Kidney (tissue), 14 donors: ENCODE measurements around the gene NIPAL4. TPM values are rescaled to one million over a fixed set of nuclear protein-coding genes. Genes with fewer than 3 reads are reported as not detected.

ENCODE experiments used
- DNase-seq, 5 donors: peaks; one replicate each; pipeline ENCODE4 v3.0.0-alpha.2; 2013 to 2020
- FAIRE-seq: peaks from 2 replicates; lab custom pipeline; 2012; peaks lifted over from hg19 to GRCh38; lab: Jason Lieb, UNC
- H3K27ac ChIP-seq, 2 donors: one replicate each; pipeline ENCODE4 v1.7.0; 2013; ENCODE audit warnings: low read depth in 2 of 2, low read length in 2 of 2, inconsistent platforms in 1 of 2
- H3K27me3 ChIP-seq: one replicate; pipeline ENCODE4 v1.7.1; 2013; ENCODE audit warnings: low read length, inconsistent platforms; ENCODE audit not compliant: control insufficient read depth, insufficient read depth
- H3K36me3 ChIP-seq, 3 donors: one replicate each; pipeline versions ENCODE4 v1.7.0 to v1.7.1; 2013; ENCODE audit warnings: low read length in 3 of 3, control low read depth in 1 of 3, inconsistent platforms in 1 of 3; ENCODE audit not compliant: insufficient read depth in 3 of 3, control insufficient read depth in 2 of 3
- H3K4me1 ChIP-seq, 3 donors: one replicate each; pipeline versions ENCODE4 v1.7.0 to v1.7.1; 2013; ENCODE audit warnings: low read length in 3 of 3, inconsistent platforms in 1 of 3, low read depth in 1 of 3; ENCODE audit not compliant: control insufficient read depth in 2 of 3, insufficient read depth in 2 of 3
- H3K4me3 ChIP-seq, 3 donors: one replicate each; pipeline versions ENCODE4 v1.7.0 to v1.8.1; 2013; ENCODE audit warnings: low read length in 3 of 3, control low read depth in 1 of 3, inconsistent platforms in 1 of 3
- H3K9ac ChIP-seq, 3 donors: one replicate each; pipeline versions ENCODE4 v1.7.0 to v1.7.1; 2013; ENCODE audit warnings: low read length in 3 of 3, control low read depth in 1 of 3, inconsistent platforms in 1 of 3
- H3K9me3 ChIP-seq, 3 donors: one replicate each; pipeline versions ENCODE4 v1.7.0 to v1.7.1; 2013; ENCODE audit warnings: low read length in 3 of 3, control low read depth in 1 of 3, inconsistent platforms in 1 of 3; ENCODE audit not compliant: control insufficient read depth in 2 of 3, insufficient read depth in 1 of 3
- CTCF ChIP-seq: IDR thresholded peaks from 3 replicates; pipeline ENCODE4 v1.5.1; 2012; ENCODE audit warnings: mild to moderate bottlenecking, moderate library complexity, borderline replicate concordance; ENCODE audit not compliant: insufficient read depth; ENCODE audit errors: extremely low read depth
- intact Hi-C: fragments of 100-400 bp; cut with DNase I; formaldehyde crosslinking; loops from one replicate; pipeline ENCODE4 v1.11.1; 2022
- polyA plus RNA-seq: library from polyadenylated mRNA; stranded (reverse); fragments of 350-450 nt; fragmentation: Illumina TruSeq; extraction: RNeasy Lipid Tissue Mini Kit (QIAGEN cat#74804); gene quantifications from one replicate; pipeline ENCODE4 v1.2.3, GENCODE V29; 2014; ENCODE audit warnings: low read depth, low replicate concordance; ENCODE audit not compliant: insufficient read depth
- total RNA-seq: library from RNA; stranded (reverse); fragmentation: NEBNext Ultra II Directional; extraction: Animal tissue kit (Norgen Biotek cat#: 25700); gene quantifications from one replicate; pipeline ENCODE4 v1.2.1, GENCODE V29; 2021
- donor health status: control.
- donor health status: control.
- donor health status: control.
- donor health status: control.
- donor health status: control.
- donor health status: DM: yes; HTN: yes; CAD: no.
- donor health status: Normal renal cell carcinoma (clear cell type).

Gene NIPAL4
- total and polyA plus RNA-seq, 2 donors from 2014 or later = not detected

- DNase-seq (peak in 1 of 5 donors; percentile 7), FAIRE-seq (no peak)
- H3K27ac ChIP-seq = no peak overlapping the region
- no peaks in the 10 kb centered on the region for H3K9me3 ChIP-seq
- no peak for TF ChIP-seq CTCF
- peaks cover 4% of the 10 kb centered on the region for H3K27me3 ChIP-seq
- H3K36me3 ChIP-seq = no peaks in the 10 kb centered on the region
- intact Hi-C loops = no loop called here
- H3K9ac ChIP-seq = no peak overlapping the region
- H3K4me1 ChIP-seq = peaks cover 0 to 3% (median 0%) of the 10 kb centered on the region in 3 donors
- H3K4me3 ChIP-seq = no peak overlapping the region
Observed at GRCh38 chr5:157463081-157463480, 3.1 kb downstream of the NIPAL4 start.

- Histone ChIP-seq H3K36me3 (no peaks in the 10 kb centered on the region), H3K27me3 (peaks cover 4% of the 10 kb centered on the region), H3K27ac (no peak overlapping the region), H3K4me3 (no peak overlapping the region), H3K4me1 (peaks cover 0 to 3% (median 0%) of the 10 kb centered on the region in 3 donors), H3K9me3 (no peaks in the 10 kb centered on the region), H3K9ac (no peak overlapping the region)
- no peak for FAIRE-seq
- intact Hi-C loops = no loop called here
- TF ChIP-seq CTCF = no peak
- DNase-seq = no peak
Observed at GRCh38 chr5:157463621-157464518, 3.9 kb downstream of the NIPAL4 start.

GRCh38 chr5:157464519-157465171, 4.6 kb downstream of the NIPAL4 start:
- H3K27me3 ChIP-seq = peaks cover 4% of the 10 kb centered on the region
- no peak overlapping the region for H3K9ac ChIP-seq
- no peaks in the 10 kb centered on the region for H3K36me3 ChIP-seq
- no peak for FAIRE-seq
- intact Hi-C loops = no loop called here
- no peaks in the 10 kb centered on the region for H3K9me3 ChIP-seq
- H3K27ac ChIP-seq = no peak overlapping the region
- H3K4me1 ChIP-seq = peaks cover 0 to 2% (median 0%) of the 10 kb centered on the region in 3 donors
- no peak for DNase-seq
- TF ChIP-seq CTCF = no peak
- no peak overlapping the region for H3K4me3 ChIP-seq
